H9 (cell line): ENCODE measurements around the gene CAPN5. TPM values are rescaled to one million over a fixed set of nuclear protein-coding genes. Genes with fewer than 3 reads are reported as not detected.

ENCODE experiments used
- DNase-seq: peaks from one replicate; pipeline ENCODE4 v3.0.0-alpha.2; 2017
- H2AFZ ChIP-seq: one replicate; pipeline ENCODE4 v1.6.1; 2013; ENCODE audit warnings: mild to moderate bottlenecking, low read length, control low read depth, moderate library complexity
- H2AK5ac ChIP-seq: 2 replicates; pipeline ENCODE4 v1.6.1; 2013; ENCODE audit warnings: low read length, control low read depth, mixed read lengths; ENCODE audit not compliant: insufficient read length
- H2BK120ac ChIP-seq: one replicate; pipeline ENCODE4 v1.6.1; 2013; ENCODE audit warnings: low read depth, mild to moderate bottlenecking, low read length, control low read depth, inconsistent platforms; ENCODE audit not compliant: poor library complexity, severe bottlenecking
- H2BK12ac ChIP-seq: 2 replicates; pipeline ENCODE4 v1.6.1; 2013; ENCODE audit warnings: low read length, control low read depth, mixed read lengths, low read depth; ENCODE audit not compliant: insufficient read length
- H2BK15ac ChIP-seq: 2 replicates; pipeline ENCODE4 v1.6.1; 2013; ENCODE audit warnings: low read depth, low read length, control low read depth
- H2BK20ac ChIP-seq: one replicate; pipeline ENCODE4 v1.6.1; 2013; ENCODE audit warnings: low read depth, mild to moderate bottlenecking, low read length, control low read depth, inconsistent platforms; ENCODE audit not compliant: poor library complexity, severe bottlenecking
- H2BK5ac ChIP-seq: 2 replicates; pipeline ENCODE4 v1.6.1; 2013; ENCODE audit warnings: low read length, control low read depth, mixed read lengths; ENCODE audit not compliant: insufficient read length
- H3K14ac ChIP-seq: 2 replicates; pipeline ENCODE4 v1.6.1; 2013; ENCODE audit warnings: low read length, control low read depth; ENCODE audit not compliant: insufficient read depth
- H3K18ac ChIP-seq: 2 replicates; pipeline ENCODE4 v1.6.1; 2013; ENCODE audit warnings: low read depth, mild to moderate bottlenecking, mixed read lengths, low read length, control low read depth; ENCODE audit not compliant: insufficient read length
- H3K23ac ChIP-seq: 2 replicates; pipeline ENCODE4 v1.6.1; 2013; ENCODE audit warnings: low read length, control low read depth, mixed read lengths, low read depth; ENCODE audit not compliant: insufficient read length
- H3K23me2 ChIP-seq: 2 replicates; pipeline ENCODE4 v1.6.1; 2013; ENCODE audit warnings: low read depth, mild to moderate bottlenecking, mixed read lengths, low read length, control low read depth; ENCODE audit not compliant: insufficient read length, poor library complexity, severe bottlenecking
- H3K27ac ChIP-seq: 2 replicates; pipeline ENCODE4 v1.5.1; 2013; ENCODE audit warnings: low read length, control low read depth, mixed read lengths, low read depth; ENCODE audit not compliant: insufficient read length
- H3K27me3 ChIP-seq: 2 replicates; pipeline ENCODE4 v1.6.1; 2013; ENCODE audit warnings: low read length, control low read depth, inconsistent platforms; ENCODE audit not compliant: insufficient read depth
- H3K4ac ChIP-seq: 2 replicates; pipeline ENCODE4 v1.6.1; 2013; ENCODE audit warnings: low read depth, mild to moderate bottlenecking, control low read depth, inconsistent platforms, low read length, moderate library complexity
- H3K4me1 ChIP-seq: 2 replicates; pipeline ENCODE4 v1.6.1; 2013; ENCODE audit warnings: low read length, control low read depth, inconsistent platforms; ENCODE audit not compliant: insufficient read depth
- H3K4me2 ChIP-seq: 2 replicates; pipeline ENCODE4 v1.6.1; 2013; ENCODE audit warnings: low read length, control low read depth, mixed read lengths; ENCODE audit not compliant: insufficient read length, insufficient read depth
- H3K56ac ChIP-seq: 2 replicates; pipeline ENCODE4 v1.6.1; 2013; ENCODE audit warnings: low read depth, mild to moderate bottlenecking, mixed read lengths, low read length, control low read depth; ENCODE audit not compliant: insufficient read length
- H3K79me1 ChIP-seq: 2 replicates; pipeline ENCODE4 v1.6.1; 2013; ENCODE audit warnings: low read depth, mild to moderate bottlenecking, moderate library complexity, low read length, control low read depth, inconsistent platforms; ENCODE audit not compliant: insufficient read depth, poor library complexity, severe bottlenecking
- H3K79me2 ChIP-seq: 2 replicates; pipeline ENCODE4 v1.6.1; 2013; ENCODE audit warnings: low read length, control low read depth, inconsistent platforms; ENCODE audit not compliant: insufficient read depth
- H3K9ac ChIP-seq: 2 replicates; pipeline ENCODE4 v1.6.1; 2013; ENCODE audit warnings: low read length, control low read depth, mixed read lengths; ENCODE audit not compliant: insufficient read length; ENCODE audit errors: extremely low read depth
- H3K9me3 ChIP-seq: one replicate; pipeline ENCODE4 v1.6.1; 2013; ENCODE audit warnings: low read depth, low read length, inconsistent platforms; ENCODE audit not compliant: control insufficient read depth
- H3T11ph ChIP-seq: one replicate; pipeline ENCODE4 v1.6.1; 2013; ENCODE audit warnings: mild to moderate bottlenecking, low read length, control low read depth, inconsistent platforms
- H4K20me1 ChIP-seq: one replicate; pipeline ENCODE4 v1.6.1; 2013; ENCODE audit not compliant: control insufficient read depth, insufficient read length, insufficient read depth
- H4K5ac ChIP-seq: 2 replicates; pipeline ENCODE4 v1.6.1; 2013; ENCODE audit warnings: low read depth, mild to moderate bottlenecking, mixed read lengths, low read length, control low read depth; ENCODE audit not compliant: insufficient read length
- H4K8ac ChIP-seq: replicated peaks from 2 replicates; pipeline ENCODE4 v1.6.1; 2013; ENCODE audit warnings: low read length, control low read depth, mixed read lengths, low read depth; ENCODE audit not compliant: insufficient read length
- H4K91ac ChIP-seq: 2 replicates; pipeline ENCODE4 v1.6.1; 2013; ENCODE audit warnings: low read depth, mild to moderate bottlenecking, moderate library complexity, mixed read lengths, low read length, control low read depth; ENCODE audit not compliant: insufficient read length
- H3K27ac Mint-ChIP-seq, 3 experiments: 2 replicates in 2 of 3; 3 replicates in 1 of 3; pipeline ENCODE4 v1.8.0; 2020 to 2021; ENCODE audit warnings: mixed read lengths in 3 of 3, mild to moderate bottlenecking in 1 of 3, moderate library complexity in 1 of 3
- H3K27me3 Mint-ChIP-seq: 2 replicates; pipeline ENCODE4 v1.8.0; 2021; ENCODE audit warnings: low read depth, mild to moderate bottlenecking, moderate library complexity, mixed read lengths
- H3K36me3 Mint-ChIP-seq, 3 experiments: 2 replicates in 2 of 3; 3 replicates in 1 of 3; pipeline ENCODE4 v1.8.0; 2020 to 2021; ENCODE audit warnings: low read depth in 3 of 3, mixed read lengths in 3 of 3; ENCODE audit not compliant: insufficient read depth in 1 of 3
- H3K4me1 Mint-ChIP-seq, 2 experiments: 2 replicates each; pipeline ENCODE4 v1.8.0; 2020; ENCODE audit warnings: mixed read lengths in 2 of 2
- H3K4me3 Mint-ChIP-seq, 2 experiments: 2 replicates in 1 of 2; 3 replicates in 1 of 2; pipeline ENCODE4 v1.8.0; 2020 to 2021; ENCODE audit warnings: mild to moderate bottlenecking in 2 of 2, mixed read lengths in 2 of 2, moderate library complexity in 1 of 2
- H3K9me3 Mint-ChIP-seq, 2 experiments: 2 replicates in 1 of 2; 3 replicates in 1 of 2; pipeline ENCODE4 v1.8.0; 2020; ENCODE audit warnings: mild to moderate bottlenecking in 2 of 2, mixed read lengths in 2 of 2, moderate library complexity in 1 of 2
- WGBS: extraction: QIAGEN DNeasy Blood & Tissue Kit; methylation state at CpG from one replicate; pipeline ENCODE4 v1.1.7; 2013; ENCODE audit warnings: missing lambda C conversion rate, low lambda C conversion rate, mixed read lengths; ENCODE audit not compliant: insufficient read length; ENCODE audit errors: extremely low coverage; 5-methylcytosine and 5-hydroxymethylcytosine counted together
- total RNA-seq: library from RNA; stranded (reverse); gene quantifications from 2 replicates; pipeline ENCODE4 v1.2.1, GENCODE V29; 2021
- TF ChIP-seq, protein P1 (sequence below): fragments of 200-600 bp; sonication (generic); conservative IDR thresholded peaks from 3 replicates; pipeline ENCODE4 v1.8.0; 2021; ENCODE audit warnings: antibody characterized with exemption, mild to moderate bottlenecking

CAPN5 gene
- total RNA-seq, 1 experiment from 2014 or later = 16.7 TPM

DNA sequence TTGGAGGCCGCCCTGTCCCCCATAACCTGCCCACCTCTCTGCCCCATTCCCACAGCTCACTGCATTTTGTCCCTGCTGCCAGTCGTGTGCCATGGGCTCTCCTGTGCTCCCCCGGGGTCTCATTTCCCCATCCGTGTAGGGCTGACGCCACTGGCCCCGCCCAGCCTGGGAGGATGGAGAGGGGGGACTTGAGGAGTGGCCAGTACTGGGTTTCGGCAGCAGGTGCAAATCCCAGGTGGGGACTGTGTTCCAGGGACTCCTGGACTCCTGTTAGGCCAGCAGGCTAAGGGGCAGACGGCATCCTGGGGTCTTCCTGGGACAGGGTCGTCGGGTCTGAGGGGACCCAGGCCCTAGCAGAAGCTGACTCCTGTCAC is 60.1 kb downstream of the CAPN5 start:
- Histone ChIP-seq H3K56ac (no peak overlapping the region), H3K9me3 (no peaks in the 10 kb centered on the region), H3K18ac (no peak overlapping the region), H2BK15ac (no peak overlapping the region), H2AK5ac (no peak overlapping the region), H3K23ac (no peak overlapping the region), H3K79me1 (no peaks in the 10 kb centered on the region), H3K14ac (no peak overlapping the region), H3K79me2 (no peaks in the 10 kb centered on the region), H4K5ac (no peak overlapping the region), H2BK12ac (no peak overlapping the region), H4K20me1 (no peaks in the 10 kb centered on the region), H3K4me1 (no peaks in the 10 kb centered on the region), H4K91ac (no peak overlapping the region), H3K4me2 (peak overlapping the region; percentile 54), H3K27me3 (no peaks in the 10 kb centered on the region), H3K23me2 (peaks cover 8% of the 10 kb centered on the region), H3T11ph (no peak overlapping the region), H3K27ac (no peak overlapping the region), H2BK20ac (no peak overlapping the region), H3K4ac (no peak overlapping the region), H3K9ac (no peak overlapping the region), H2BK120ac (no peak overlapping the region), H2AFZ (no peak overlapping the region), H2BK5ac (no peak overlapping the region), H4K8ac (no peak overlapping the region)
- TF ChIP-seq, protein P1, sequence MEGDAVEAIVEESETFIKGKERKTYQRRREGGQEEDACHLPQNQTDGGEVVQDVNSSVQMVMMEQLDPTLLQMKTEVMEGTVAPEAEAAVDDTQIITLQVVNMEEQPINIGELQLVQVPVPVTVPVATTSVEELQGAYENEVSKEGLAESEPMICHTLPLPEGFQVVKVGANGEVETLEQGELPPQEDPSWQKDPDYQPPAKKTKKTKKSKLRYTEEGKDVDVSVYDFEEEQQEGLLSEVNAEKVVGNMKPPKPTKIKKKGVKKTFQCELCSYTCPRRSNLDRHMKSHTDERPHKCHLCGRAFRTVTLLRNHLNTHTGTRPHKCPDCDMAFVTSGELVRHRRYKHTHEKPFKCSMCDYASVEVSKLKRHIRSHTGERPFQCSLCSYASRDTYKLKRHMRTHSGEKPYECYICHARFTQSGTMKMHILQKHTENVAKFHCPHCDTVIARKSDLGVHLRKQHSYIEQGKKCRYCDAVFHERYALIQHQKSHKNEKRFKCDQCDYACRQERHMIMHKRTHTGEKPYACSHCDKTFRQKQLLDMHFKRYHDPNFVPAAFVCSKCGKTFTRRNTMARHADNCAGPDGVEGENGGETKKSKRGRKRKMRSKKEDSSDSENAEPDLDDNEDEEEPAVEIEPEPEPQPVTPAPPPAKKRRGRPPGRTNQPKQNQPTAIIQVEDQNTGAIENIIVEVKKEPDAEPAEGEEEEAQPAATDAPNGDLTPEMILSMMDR = no peak
- peaks cover 24 to 27% of the 10 kb centered on the region in 2 experiments for H3K4me1 Mint-ChIP-seq
- H3K27me3 Mint-ChIP-seq = peaks cover 5% of the 10 kb centered on the region; the same call in 1 of the 2 replicates
- WGBS = no CpG with 5 or more reads among the region's 10 CpGs
- H3K4me3 Mint-ChIP-seq = peak overlapping the region; percentile 55 to 72; a peak in 3 of 5 replicates
- no peak for DNase-seq
- peaks cover 0 to 6% (median 0%) of the 10 kb centered on the region in 3 experiments; a peak in 3 of 7 replicates for H3K36me3 Mint-ChIP-seq
- H3K9me3 Mint-ChIP-seq = no peaks in the 10 kb centered on the region
- no peak overlapping the region for H3K27ac Mint-ChIP-seq
